ENCODE measurements around the gene ASPA. TPM values are rescaled to one million over a fixed set of nuclear protein-coding genes. Genes with fewer than 3 reads are reported as not detected.

Gene ASPA
- polyA plus RNA-seq, 1 donor (not counting 4 experiments of a cell fraction or from before 2014, with no cell fraction given): not detected

DNA sequence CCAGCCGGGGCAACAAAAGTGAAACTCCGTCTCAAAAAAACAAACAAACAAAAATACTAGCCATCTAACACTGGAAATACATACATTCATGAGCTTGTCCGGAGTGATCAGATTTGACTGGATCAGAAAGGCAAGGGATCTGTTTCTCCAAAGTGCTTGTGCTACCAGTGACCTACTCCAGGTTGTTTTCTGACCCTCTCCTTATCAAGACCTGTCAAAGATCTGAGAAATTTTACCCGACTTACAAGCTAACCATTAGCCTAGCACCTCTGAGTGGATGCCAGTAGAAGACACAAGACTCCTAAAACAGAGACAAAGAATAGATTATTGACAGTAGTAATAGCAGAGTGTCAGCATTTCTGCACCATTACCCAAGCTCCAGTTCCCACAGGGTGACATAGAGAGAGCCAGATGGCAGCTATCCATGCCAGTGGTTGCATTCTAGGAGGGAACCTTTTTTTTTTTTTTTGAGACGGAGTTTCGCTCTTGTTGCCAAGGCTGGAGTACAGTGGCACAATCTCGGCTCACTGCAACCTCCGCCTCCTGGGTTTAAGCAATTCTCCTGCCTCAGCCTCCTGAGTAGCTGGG lies 9.8 kb downstream of the ASPA start:
- Histone ChIP-seq H3K4me2 (ENCODE audit: control insufficient read depth, extremely low read depth, insufficient read depth, low read depth, low read length) (no peak overlapping the region), H3K36me3 (ENCODE audit: control insufficient read depth in 2 of 2, extremely low read depth in 1 of 2, insufficient read depth in 2 of 2, low read length in 2 of 2) (no peaks in the 10 kb centered on the region), H3K9ac (ENCODE audit: control insufficient read depth, extremely low read depth, insufficient read depth, low read length) (no peak overlapping the region), H4K20me1 (ENCODE audit: control insufficient read depth, extremely low read depth, insufficient read depth, low read length) (no peaks in the 10 kb centered on the region), H3K27ac (ENCODE audit: control insufficient read depth, insufficient read depth, low read length) (no peak overlapping the region), H3K27me3 (ENCODE audit: control insufficient read depth, extremely low read depth, insufficient read depth, low read length) (peaks cover 3% of the 10 kb centered on the region), H3K9me3 (ENCODE audit: control insufficient read depth, low read depth, low read length) (no peaks in the 10 kb centered on the region), H3K9me1 (ENCODE audit: control insufficient read depth, extremely low read depth, insufficient read depth, low read length) (no peaks in the 10 kb centered on the region), H3K79me2 (ENCODE audit: control insufficient read depth, insufficient read depth, low read length) (no peaks in the 10 kb centered on the region), H3K4me3 (ENCODE audit: control insufficient read depth in 2 of 3, extremely low read depth in 1 of 3, insufficient read depth in 2 of 3, low read depth in 1 of 3, low read length in 3 of 3) (no peak overlapping the region), H2AFZ (ENCODE audit: control insufficient read depth, low read length) (no peak overlapping the region), H3K4me1 (ENCODE audit: control insufficient read depth, extremely low read depth, insufficient read depth, low read length) (no peaks in the 10 kb centered on the region)
- dilution Hi-C loops (cut with MboI; ENCODE audit: extremely low pct_ligation_motif_present, low sequenced_read_pairs): no loop called here
- FAIRE-seq (no peak), DNase-seq (ENCODE audit: low read depth, low spot score) (no peak)
- TF ChIP-seq EZH2 (IDR thresholded peaks at IDR 0.05; ENCODE audit: low read length): no peak
- TF ChIP-seq, protein P1, sequence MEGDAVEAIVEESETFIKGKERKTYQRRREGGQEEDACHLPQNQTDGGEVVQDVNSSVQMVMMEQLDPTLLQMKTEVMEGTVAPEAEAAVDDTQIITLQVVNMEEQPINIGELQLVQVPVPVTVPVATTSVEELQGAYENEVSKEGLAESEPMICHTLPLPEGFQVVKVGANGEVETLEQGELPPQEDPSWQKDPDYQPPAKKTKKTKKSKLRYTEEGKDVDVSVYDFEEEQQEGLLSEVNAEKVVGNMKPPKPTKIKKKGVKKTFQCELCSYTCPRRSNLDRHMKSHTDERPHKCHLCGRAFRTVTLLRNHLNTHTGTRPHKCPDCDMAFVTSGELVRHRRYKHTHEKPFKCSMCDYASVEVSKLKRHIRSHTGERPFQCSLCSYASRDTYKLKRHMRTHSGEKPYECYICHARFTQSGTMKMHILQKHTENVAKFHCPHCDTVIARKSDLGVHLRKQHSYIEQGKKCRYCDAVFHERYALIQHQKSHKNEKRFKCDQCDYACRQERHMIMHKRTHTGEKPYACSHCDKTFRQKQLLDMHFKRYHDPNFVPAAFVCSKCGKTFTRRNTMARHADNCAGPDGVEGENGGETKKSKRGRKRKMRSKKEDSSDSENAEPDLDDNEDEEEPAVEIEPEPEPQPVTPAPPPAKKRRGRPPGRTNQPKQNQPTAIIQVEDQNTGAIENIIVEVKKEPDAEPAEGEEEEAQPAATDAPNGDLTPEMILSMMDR (optimal IDR thresholded peaks at IDR 0.05 in 1 of 3, IDR thresholded peaks at IDR 0.05 in 1 of 3, conservative IDR thresholded peaks at IDR 0.05 in 1 of 3; ENCODE audit: extremely low read depth in 1 of 3, insufficient read depth in 2 of 3, low read length in 3 of 3): no peak

DNA sequence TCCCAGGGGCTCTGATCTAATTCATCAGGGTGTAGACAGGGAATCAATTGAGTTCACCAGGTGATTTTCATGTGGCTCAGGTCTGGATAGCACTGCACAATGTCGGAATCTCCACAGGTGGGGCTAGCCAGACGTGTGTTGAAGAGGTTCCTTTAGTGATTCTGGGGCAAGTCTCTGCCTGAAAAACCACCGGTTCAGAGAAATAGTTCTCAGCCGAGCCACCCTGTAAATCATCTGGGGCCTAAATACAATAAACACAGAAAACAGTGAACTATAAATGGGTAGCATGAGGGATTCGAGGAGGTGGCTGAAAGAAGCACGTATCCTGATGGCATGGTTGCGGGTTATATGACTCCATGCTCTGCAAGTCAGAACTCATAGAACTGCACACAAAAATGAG lies 21.3 kb downstream of the ASPA start:
- Histone ChIP-seq H3K27ac (ENCODE audit: control insufficient read depth, insufficient read depth, low read length) (no peak overlapping the region), H3K4me3 (ENCODE audit: control insufficient read depth in 2 of 3, extremely low read depth in 1 of 3, insufficient read depth in 2 of 3, low read depth in 1 of 3, low read length in 3 of 3) (no peak overlapping the region), H3K9me1 (ENCODE audit: control insufficient read depth, extremely low read depth, insufficient read depth, low read length) (no peaks in the 10 kb centered on the region), H3K36me3 (ENCODE audit: control insufficient read depth in 2 of 2, extremely low read depth in 1 of 2, insufficient read depth in 2 of 2, low read length in 2 of 2) (no peaks in the 10 kb centered on the region), H2AFZ (ENCODE audit: control insufficient read depth, low read length) (no peak overlapping the region), H3K4me1 (ENCODE audit: control insufficient read depth, extremely low read depth, insufficient read depth, low read length) (no peaks in the 10 kb centered on the region), H3K9ac (ENCODE audit: control insufficient read depth, extremely low read depth, insufficient read depth, low read length) (no peak overlapping the region), H3K4me2 (ENCODE audit: control insufficient read depth, extremely low read depth, insufficient read depth, low read depth, low read length) (no peak overlapping the region), H3K9me3 (ENCODE audit: control insufficient read depth, low read depth, low read length) (no peaks in the 10 kb centered on the region), H3K27me3 (ENCODE audit: control insufficient read depth, extremely low read depth, insufficient read depth, low read length) (no peaks in the 10 kb centered on the region), H4K20me1 (ENCODE audit: control insufficient read depth, extremely low read depth, insufficient read depth, low read length) (no peaks in the 10 kb centered on the region), H3K79me2 (ENCODE audit: control insufficient read depth, insufficient read depth, low read length) (no peaks in the 10 kb centered on the region)
- FAIRE-seq (no peak), DNase-seq (ENCODE audit: low read depth, low spot score) (no peak)
- no peak for TF ChIP-seq EZH2 (IDR thresholded peaks at IDR 0.05; ENCODE audit: low read length)
- TF ChIP-seq, protein P1 (optimal IDR thresholded peaks at IDR 0.05 in 1 of 3, IDR thresholded peaks at IDR 0.05 in 1 of 3, conservative IDR thresholded peaks at IDR 0.05 in 1 of 3; ENCODE audit: extremely low read depth in 1 of 3, insufficient read depth in 2 of 3, low read length in 3 of 3): no peak
- dilution Hi-C loops (cut with MboI; ENCODE audit: extremely low pct_ligation_motif_present, low sequenced_read_pairs): no loop called here
